ENCODE results near the gene KIR2DL1. TPM values are rescaled to one million over a fixed set of nuclear protein-coding genes. Genes with fewer than 3 reads are reported as not detected.
"Not testable (repeated sequence)": the region's sequence is repeated elsewhere in the genome, so short reads cannot be mapped to it uniquely, and the experiment has no call there.

KIR2DL1 gene
- total RNA-seq, 1 donor from 2014 or later, result not detected

GRCh38 chr19:54817670-54818536, 48.3 kb downstream of the KIR2DL1 start:
- DNase-seq (ENCODE audit: low read depth), result no peak

DNA sequence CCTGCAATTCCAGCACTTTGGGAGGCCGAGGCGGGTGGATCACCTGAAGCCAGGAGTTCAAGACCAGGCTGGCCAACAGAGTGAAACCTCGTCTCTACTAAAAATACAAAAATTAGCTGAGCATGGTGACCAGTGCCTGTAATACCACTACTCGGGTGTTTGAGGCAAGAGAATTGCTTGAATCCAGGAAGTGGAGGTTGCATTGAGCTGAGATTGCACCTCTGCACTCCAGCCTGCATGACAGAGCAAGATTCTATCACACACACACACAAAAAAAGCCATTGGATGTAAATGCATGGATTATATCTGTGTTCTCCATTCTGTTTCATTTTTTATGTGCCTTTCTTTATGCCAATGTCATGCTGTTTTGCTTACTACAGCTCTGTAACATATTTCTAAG, 54.8 kb downstream of the KIR2DL1 start:
- DNase-seq (ENCODE audit: low read depth), result not testable (repeated sequence)

DNA sequence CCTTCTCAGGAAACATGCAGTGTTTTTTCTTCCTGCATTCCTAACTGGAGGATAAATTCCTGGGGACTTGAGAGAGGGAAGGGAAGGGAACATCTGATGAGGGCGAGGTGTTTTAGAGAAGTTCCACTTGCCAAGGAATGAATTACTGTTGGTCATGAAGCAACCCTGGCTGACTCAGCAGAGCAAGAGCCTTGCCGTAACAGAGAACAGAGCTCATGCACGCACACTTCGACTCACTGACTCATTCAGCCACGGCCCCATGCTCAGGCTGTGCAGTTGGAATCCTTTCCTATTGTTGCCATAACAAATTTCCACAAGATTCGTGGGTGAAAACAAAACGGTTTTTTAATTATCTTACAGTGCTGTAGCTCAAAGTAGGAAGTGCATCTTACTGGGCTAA, 55.7 kb downstream of the KIR2DL1 start:
- not testable (repeated sequence) for DNase-seq (ENCODE audit: low read depth)

DNA sequence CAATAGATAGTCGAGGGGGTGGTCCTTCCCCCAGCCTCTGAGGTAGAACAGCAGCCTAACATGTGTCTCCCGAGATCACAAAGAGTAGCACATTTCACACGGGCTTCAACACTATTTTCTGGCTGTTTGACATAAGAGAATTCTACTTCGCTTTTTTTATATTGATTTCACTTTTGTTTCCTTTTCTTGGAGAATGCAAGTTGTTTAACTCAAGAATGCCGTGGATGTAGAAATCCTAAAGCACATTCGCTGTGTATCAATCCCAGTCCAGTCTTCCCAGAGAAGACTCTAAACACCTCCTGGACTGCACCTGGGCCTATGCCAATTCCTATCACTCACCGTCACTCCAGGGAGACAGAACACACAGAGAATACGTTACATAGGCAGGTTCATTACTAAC, 58.5 kb downstream of the KIR2DL1 start:
- not testable (repeated sequence) for DNase-seq (ENCODE audit: low read depth)

DNA sequence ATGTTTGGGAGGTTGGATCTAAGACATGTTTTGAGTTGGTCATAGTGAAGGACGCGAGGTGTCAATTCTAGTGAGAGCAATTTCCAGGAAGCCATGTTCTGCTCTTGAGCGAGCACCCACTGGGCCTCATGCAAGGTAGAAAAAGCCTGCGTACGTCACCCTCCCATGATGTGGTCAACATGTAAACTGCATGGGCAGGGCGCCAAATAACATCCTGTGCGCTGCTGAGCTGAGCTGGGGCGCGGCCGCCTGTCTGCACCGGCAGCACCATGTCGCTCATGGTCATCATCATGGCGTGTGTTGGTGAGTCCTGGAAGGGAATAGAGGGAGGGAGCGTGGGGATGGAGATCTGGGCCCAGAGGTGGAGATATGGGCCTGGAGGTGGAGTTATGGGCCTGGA, 62.9 kb downstream of the KIR2DL1 start, which contains the start of gene KIR2DS4:
Gene KIR2DS4, plus strand, starts transcription at position 181 of the 400 bp plus-strand sequence.
- DNase-seq (ENCODE audit: low read depth), result not testable (repeated sequence)

Other genes with a start within 250 kb of the KIR2DL1 start
- not detected in 2 replicates for gene LILRA2, start 196.0 kb upstream of the KIR2DL1 start, total RNA-seq
- gene LILRA1, start 176.2 kb upstream of the KIR2DL1 start, total RNA-seq, result not detected in 2 replicates
- not detected in 2 replicates for gene LILRB1, start 139.3 kb upstream of the KIR2DL1 start, total RNA-seq
- gene LILRB4, start 106.8 kb upstream of the KIR2DL1 start, total RNA-seq, result not detected in 2 replicates
- not detected in 2 replicates for gene KIR3DL3, start 45.4 kb upstream of the KIR2DL1 start, total RNA-seq
- gene KIR2DL3, start 31.3 kb upstream of the KIR2DL1 start, total RNA-seq, result not detected in 2 replicates
- not detected in 2 replicates for gene KIR2DL4, start 33.8 kb downstream of the KIR2DL1 start, total RNA-seq
- not detected in 2 replicates for gene KIR3DL1, start 46.7 kb downstream of the KIR2DL1 start, total RNA-seq
- gene KIR2DS4, start 62.9 kb downstream of the KIR2DL1 start, total RNA-seq, result not detected in 2 replicates
- gene KIR3DL2, start 80.7 kb downstream of the KIR2DL1 start, total RNA-seq, result not detected in 2 replicates
- not detected in 2 replicates for gene FCAR, start 104.4 kb downstream of the KIR2DL1 start, total RNA-seq
- not detected in 2 replicates for gene NCR1, start 136.4 kb downstream of the KIR2DL1 start, total RNA-seq
- gene NLRP7, start 177.7 kb downstream of the KIR2DL1 start, total RNA-seq, result not detected in 2 replicates
- gene NLRP2, start 196.6 kb downstream of the KIR2DL1 start, total RNA-seq, result not detected in 2 replicates

All from myocyte (in vitro differentiated cells).